Glutamatergic neuron (in vitro differentiated cells): Measurements from ENCODE around the gene DAPK3. TPM values are rescaled to one million over a fixed set of nuclear protein-coding genes. Genes with fewer than 3 reads are reported as not detected.
"Not testable (repeated sequence)": the region's sequence is repeated elsewhere in the genome, so short reads cannot be mapped to it uniquely, and the experiment has no call there.

Experiments
- DNase-seq: peaks from one replicate; pipeline ENCODE4 v3.0.0; 2022
- H3K27ac Mint-ChIP-seq: one replicate; pipeline ENCODE4 v1.8.0; 2020; ENCODE audit warnings: mild to moderate bottlenecking, mixed read lengths, inconsistent platforms; ENCODE audit not compliant: unreplicated experiment
- H3K27me3 Mint-ChIP-seq: one replicate; pipeline ENCODE4 v1.8.0; 2020; ENCODE audit warnings: mild to moderate bottlenecking, moderate library complexity, mixed read lengths, inconsistent platforms; ENCODE audit not compliant: unreplicated experiment
- H3K36me3 Mint-ChIP-seq: one replicate; pipeline ENCODE4 v1.8.0; 2020; ENCODE audit warnings: mild to moderate bottlenecking, mixed read lengths, inconsistent platforms; ENCODE audit not compliant: unreplicated experiment
- H3K4me1 Mint-ChIP-seq: one replicate; pipeline ENCODE4 v1.8.0; 2020; ENCODE audit warnings: mild to moderate bottlenecking, low read depth, mixed read lengths, inconsistent platforms; ENCODE audit not compliant: unreplicated experiment
- H3K4me3 Mint-ChIP-seq: one replicate; pipeline ENCODE4 v1.8.0; 2020; ENCODE audit warnings: mild to moderate bottlenecking, mixed read lengths, inconsistent platforms; ENCODE audit not compliant: unreplicated experiment
- H3K9me3 Mint-ChIP-seq: one replicate; pipeline ENCODE4 v1.8.0; 2020; ENCODE audit warnings: mild to moderate bottlenecking, moderate library complexity, mixed read lengths, inconsistent platforms; ENCODE audit not compliant: unreplicated experiment
- total RNA-seq: library from RNA; stranded (reverse); fragmentation: NEBNext Ultra II Directional; extraction: Animal tissue kit (Norgen Biotek cat#: 25700); gene quantifications from one replicate; pipeline ENCODE4 v1.2.1, GENCODE V29; 2021; ENCODE audit not compliant: unreplicated experiment
- TF ChIP-seq, protein P1 (sequence below): fragments of 200-600 bp; sonication (generic); IDR thresholded peaks from one replicate; pipeline ENCODE4 v1.5.0; 2021; ENCODE audit not compliant: partially characterized antibody, unreplicated experiment

Gene DAPK3
- total RNA-seq, 1 donor from 2014 or later = 221 TPM

GRCh38 chr19:3950871-3951861, 19.7 kb downstream of the DAPK3 start:
- DNase-seq = peak; percentile 70
- Mint-ChIP-seq H3K27ac (peak overlapping the region; percentile 92), H3K9me3 (peaks cover 7% of the 10 kb centered on the region), H3K4me3 (peak overlapping the region; percentile 34), H3K27me3 (peaks cover 10% of the 10 kb centered on the region), H3K4me1 (peaks cover 15% of the 10 kb centered on the region), H3K36me3 (no peaks in the 10 kb centered on the region)
- TF ChIP-seq, protein P1, sequence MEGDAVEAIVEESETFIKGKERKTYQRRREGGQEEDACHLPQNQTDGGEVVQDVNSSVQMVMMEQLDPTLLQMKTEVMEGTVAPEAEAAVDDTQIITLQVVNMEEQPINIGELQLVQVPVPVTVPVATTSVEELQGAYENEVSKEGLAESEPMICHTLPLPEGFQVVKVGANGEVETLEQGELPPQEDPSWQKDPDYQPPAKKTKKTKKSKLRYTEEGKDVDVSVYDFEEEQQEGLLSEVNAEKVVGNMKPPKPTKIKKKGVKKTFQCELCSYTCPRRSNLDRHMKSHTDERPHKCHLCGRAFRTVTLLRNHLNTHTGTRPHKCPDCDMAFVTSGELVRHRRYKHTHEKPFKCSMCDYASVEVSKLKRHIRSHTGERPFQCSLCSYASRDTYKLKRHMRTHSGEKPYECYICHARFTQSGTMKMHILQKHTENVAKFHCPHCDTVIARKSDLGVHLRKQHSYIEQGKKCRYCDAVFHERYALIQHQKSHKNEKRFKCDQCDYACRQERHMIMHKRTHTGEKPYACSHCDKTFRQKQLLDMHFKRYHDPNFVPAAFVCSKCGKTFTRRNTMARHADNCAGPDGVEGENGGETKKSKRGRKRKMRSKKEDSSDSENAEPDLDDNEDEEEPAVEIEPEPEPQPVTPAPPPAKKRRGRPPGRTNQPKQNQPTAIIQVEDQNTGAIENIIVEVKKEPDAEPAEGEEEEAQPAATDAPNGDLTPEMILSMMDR = no peak

- H3K9me3 Mint-ChIP-seq = peaks cover 7% of the 10 kb centered on the region
- peak overlapping the region; percentile 72 for H3K27ac Mint-ChIP-seq
- TF ChIP-seq, protein P1 = no peak
- peaks cover 13% of the 10 kb centered on the region for H3K27me3 Mint-ChIP-seq
- DNase-seq = peak; percentile 83
- H3K36me3 Mint-ChIP-seq = no peaks in the 10 kb centered on the region
- peaks cover 15% of the 10 kb centered on the region for H3K4me1 Mint-ChIP-seq
- H3K4me3 Mint-ChIP-seq = no peak overlapping the region
These were observed 20.7 kb downstream of the DAPK3 start for GRCh38 chr19:3949997-3950859.

DNA sequence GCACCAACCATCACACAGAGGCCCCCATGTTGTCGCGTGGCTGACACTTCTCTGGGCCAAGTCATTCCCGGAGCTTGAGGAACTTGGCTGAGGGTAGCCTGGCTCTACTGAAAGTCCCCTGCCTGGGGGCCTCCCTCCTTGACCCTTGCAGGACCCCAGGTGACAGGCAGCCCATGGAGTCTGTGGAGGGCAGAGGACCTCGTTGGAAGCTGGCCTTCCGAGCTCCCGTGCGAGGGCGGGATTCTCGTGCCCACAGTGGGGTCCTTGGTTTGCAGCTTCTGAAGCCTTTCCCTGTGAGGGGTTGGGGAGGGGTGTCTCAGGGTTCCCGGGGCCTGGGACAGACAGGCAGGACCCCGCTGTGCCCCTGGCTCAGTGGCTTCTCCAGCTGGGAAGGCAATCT, 21.6 kb downstream of the DAPK3 start:
- no peak for DNase-seq
- H3K4me1 Mint-ChIP-seq = peaks cover 15% of the 10 kb centered on the region
- TF ChIP-seq, protein P1 = no peak
- H3K9me3 Mint-ChIP-seq = peaks cover 7% of the 10 kb centered on the region
- no peak overlapping the region for H3K4me3 Mint-ChIP-seq
- H3K27me3 Mint-ChIP-seq = peaks cover 13% of the 10 kb centered on the region
- no peak overlapping the region for H3K27ac Mint-ChIP-seq
- H3K36me3 Mint-ChIP-seq = no peaks in the 10 kb centered on the region

DNA sequence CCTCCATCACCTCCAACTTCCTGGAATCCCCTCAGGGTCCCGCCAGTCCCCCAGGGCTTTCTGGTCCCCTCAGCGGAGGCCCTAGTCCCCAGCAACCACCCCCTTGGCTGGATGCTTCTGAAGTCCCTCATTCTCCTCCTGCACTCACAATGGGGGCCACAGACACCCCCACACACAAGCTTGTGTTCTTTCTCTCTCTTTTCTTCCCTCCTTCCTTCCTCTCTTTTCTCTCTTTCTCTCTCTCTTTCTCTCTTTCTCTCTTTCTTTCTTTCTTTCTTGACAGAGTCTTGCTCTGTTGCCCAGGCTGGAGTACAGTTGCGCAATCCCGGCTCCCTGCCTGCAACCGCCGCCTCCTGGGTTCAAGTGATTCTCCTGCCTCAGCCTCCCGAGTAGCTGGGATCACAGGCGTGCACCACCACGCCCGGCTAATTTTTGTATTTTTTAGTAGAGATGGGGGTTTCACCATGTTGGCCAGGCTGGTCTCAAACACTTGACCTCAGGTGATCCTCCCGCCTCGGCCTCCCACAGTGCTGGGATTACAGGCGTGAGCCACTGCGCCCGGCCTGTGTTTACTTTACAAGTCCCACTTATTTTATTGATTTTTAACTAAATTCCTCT, 23.5 kb downstream of the DAPK3 start:
- not testable (repeated sequence) for H3K9me3 Mint-ChIP-seq, H3K4me1 Mint-ChIP-seq, H3K36me3 Mint-ChIP-seq, DNase-seq, H3K27ac Mint-ChIP-seq, H3K4me3 Mint-ChIP-seq
- H3K27me3 Mint-ChIP-seq = peaks cover 15% of the 10 kb centered on the region

DNA sequence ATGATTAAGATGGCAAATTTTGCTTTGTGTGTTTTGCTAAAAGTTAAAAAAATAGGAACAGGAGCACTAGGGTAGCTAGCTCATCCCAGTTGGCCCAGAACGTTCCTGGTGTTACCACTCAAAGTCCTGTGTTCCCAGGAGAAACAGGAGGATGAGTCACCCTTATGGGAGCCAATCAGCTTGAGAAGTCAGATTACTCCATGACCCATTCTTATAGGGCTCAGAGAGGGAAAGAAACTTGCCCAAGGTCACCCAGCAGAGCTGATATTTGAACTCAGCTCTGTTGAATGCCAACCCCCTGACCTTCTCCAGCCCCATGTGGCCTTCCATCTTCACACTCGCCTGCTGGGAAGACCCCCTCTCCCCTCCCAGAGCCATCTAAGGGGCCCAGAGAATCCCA, 25.1 kb downstream of the DAPK3 start:
- no peak for DNase-seq
- TF ChIP-seq, protein P1 = no peak
- Mint-ChIP-seq H3K27me3 (peaks cover 12% of the 10 kb centered on the region), H3K4me1 (no peaks in the 10 kb centered on the region), H3K27ac (no peak overlapping the region), H3K36me3 (no peaks in the 10 kb centered on the region), H3K4me3 (no peak overlapping the region), H3K9me3 (peaks cover 2% of the 10 kb centered on the region)
